ENCODE data around the gene MED27.

The MED27 gene

GRCh38 chr9:131971482-131972074 lies 108.1 kb downstream of the MED27 start:
- no peak for DNase-seq

GRCh38 chr9:131969469-131969989 lies 110.1 kb downstream of the MED27 start:
- DNase-seq, result peak in 2 of 51 donors; percentile 26 to 37

- DNase-seq, result no peak
These were observed 111.0 kb downstream of the MED27 start for GRCh38 chr9:131968632-131969031.

GRCh38 chr9:131965841-131966240 lies 113.8 kb downstream of the MED27 start:
- no peak for DNase-seq

GRCh38 chr9:131965103-131965502 lies 114.6 kb downstream of the MED27 start:
- DNase-seq, result no peak

- no peak for DNase-seq
These were observed 116.3 kb downstream of the MED27 start for GRCh38 chr9:131963072-131964030.

GRCh38 chr9:131961496-131961880 lies 118.2 kb downstream of the MED27 start:
- peak in 4 of 51 donors; percentile 14 to 72 (median 23) for DNase-seq

- DNase-seq, result peak in 42 of 51 donors; percentile 6 to 81 (median 49)
These were observed 118.7 kb downstream of the MED27 start for GRCh38 chr9:131960851-131961495.

- peak in 1 of 51 donors; percentile 30 for DNase-seq
These were observed 119.4 kb downstream of the MED27 start for GRCh38 chr9:131960311-131960710.

- DNase-seq, result no peak
These were observed 119.8 kb downstream of the MED27 start for GRCh38 chr9:131959887-131960286.

- no peak for DNase-seq
These were observed 120.6 kb downstream of the MED27 start for GRCh38 chr9:131959056-131959455.

GRCh38 chr9:131954299-131954698 lies 125.4 kb downstream of the MED27 start:
- DNase-seq, result no peak

- DNase-seq, result peak in 37 of 51 donors; percentile 15 to 72 (median 40)
These were observed 127.8 kb downstream of the MED27 start for GRCh38 chr9:131951905-131952304.

GRCh38 chr9:131951155-131951554 lies 128.5 kb downstream of the MED27 start:
- no peak for DNase-seq

GRCh38 chr9:131950487-131950886 lies 129.2 kb downstream of the MED27 start:
- DNase-seq, result no peak

- no peak for DNase-seq
These were observed 133.5 kb downstream of the MED27 start for GRCh38 chr9:131946180-131946579.

- no peak for DNase-seq
These were observed 136.3 kb downstream of the MED27 start for GRCh38 chr9:131943351-131943841.

GRCh38 chr9:131942146-131942720 lies 137.4 kb downstream of the MED27 start:
- no peak for DNase-seq

- no peak for DNase-seq
These were observed 142.2 kb downstream of the MED27 start for GRCh38 chr9:131937451-131937850.

- no peak for DNase-seq
These were observed 142.7 kb downstream of the MED27 start for GRCh38 chr9:131936929-131937328.

- no peak for DNase-seq
These were observed 145.0 kb downstream of the MED27 start for GRCh38 chr9:131934673-131935072.

Data from hypothalamus (tissue), 51 donors.